ENCODE data around the gene PLXNC1. TPM values are rescaled to one million over a fixed set of nuclear protein-coding genes. Genes with fewer than 3 reads are reported as not detected.

PLXNC1 gene
- total and polyA plus RNA-seq, 2 donors (not counting 1 experiment from before 2014, with no cell fraction given): 9.7 to 33.6 TPM

DNA sequence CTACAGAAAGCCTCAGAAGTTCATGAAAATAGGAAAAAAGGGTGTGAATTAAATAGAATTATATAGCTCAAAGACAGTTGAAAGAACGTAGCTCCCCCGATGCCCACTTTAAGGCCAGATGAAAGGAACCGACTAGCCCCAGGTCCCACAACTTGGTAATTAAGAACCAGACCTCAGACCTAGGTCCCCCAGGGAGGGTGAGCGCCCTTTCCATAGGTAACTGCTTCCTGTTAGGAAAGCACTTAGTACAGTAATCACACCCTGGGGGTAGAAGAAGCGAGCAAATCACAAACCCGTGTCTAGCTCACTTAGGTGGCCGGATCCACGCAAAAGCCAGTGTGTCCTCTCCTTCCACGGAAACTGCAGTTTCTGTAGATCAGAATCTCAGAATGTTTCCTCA lies 77.1 kb downstream of the PLXNC1 start:
- H3K27me3 Mint-ChIP-seq: no peaks in the 10 kb centered on the region
- ATAC-seq (ENCODE audit: low read depth) (no peak), DNase-seq (no peak)
- H3K79me2 ChIP-seq (ENCODE audit: control insufficient read depth, insufficient read depth, low read length): peaks cover 7% of the 10 kb centered on the region
- no peaks in the 10 kb centered on the region for H4K20me1 ChIP-seq (ENCODE audit: control insufficient read depth, insufficient read depth, low read length, poor library complexity, severe bottlenecking)
- H3K9me3 ChIP-seq (ENCODE audit: control extremely low read depth in 1 of 3, control insufficient read depth in 2 of 3, insufficient read depth in 1 of 3, low read length in 2 of 3): no peaks in the 10 kb centered on the region
- H2AFZ ChIP-seq (ENCODE audit: insufficient read depth, low read depth, low read length, poor library complexity, severe bottlenecking): no peak overlapping the region
- no peak overlapping the region for H3K9ac ChIP-seq (ENCODE audit: low read length)
- H3K4me3 Mint-ChIP-seq: no peak overlapping the region
- no peak overlapping the region for H3K27ac Mint-ChIP-seq
- H3K4me1 Mint-ChIP-seq: peaks cover 49% of the 10 kb centered on the region
- ChIA-PET POLR2A (no interaction called here), CTCF (interaction anchor here (1.4 kb wide), 1 partner anchor 14 kb away, joined by 6 read pairs; no protein-coding TSS in a partner anchor)
- H3K36me3 ChIP-seq (replicated peaks in 1 of 2; ENCODE audit: control extremely low read depth in 1 of 2, control insufficient read depth in 1 of 2, extremely low read depth in 1 of 2, insufficient read depth in 2 of 2, low read length in 1 of 2): peaks cover 4 to 45% of the 10 kb centered on the region in 2 experiments
- H3K4me2 ChIP-seq (replicated peaks; ENCODE audit: low read depth, low read length, poor library complexity, severe bottlenecking): no peak overlapping the region
- no peak for TF ChIP-seq EZH2 (IDR thresholded peaks at IDR 0.05; ENCODE audit: borderline replicate concordance, insufficient read depth, low read depth, low read length, poor library complexity, severe bottlenecking)
- TF ChIP-seq, protein P1, sequence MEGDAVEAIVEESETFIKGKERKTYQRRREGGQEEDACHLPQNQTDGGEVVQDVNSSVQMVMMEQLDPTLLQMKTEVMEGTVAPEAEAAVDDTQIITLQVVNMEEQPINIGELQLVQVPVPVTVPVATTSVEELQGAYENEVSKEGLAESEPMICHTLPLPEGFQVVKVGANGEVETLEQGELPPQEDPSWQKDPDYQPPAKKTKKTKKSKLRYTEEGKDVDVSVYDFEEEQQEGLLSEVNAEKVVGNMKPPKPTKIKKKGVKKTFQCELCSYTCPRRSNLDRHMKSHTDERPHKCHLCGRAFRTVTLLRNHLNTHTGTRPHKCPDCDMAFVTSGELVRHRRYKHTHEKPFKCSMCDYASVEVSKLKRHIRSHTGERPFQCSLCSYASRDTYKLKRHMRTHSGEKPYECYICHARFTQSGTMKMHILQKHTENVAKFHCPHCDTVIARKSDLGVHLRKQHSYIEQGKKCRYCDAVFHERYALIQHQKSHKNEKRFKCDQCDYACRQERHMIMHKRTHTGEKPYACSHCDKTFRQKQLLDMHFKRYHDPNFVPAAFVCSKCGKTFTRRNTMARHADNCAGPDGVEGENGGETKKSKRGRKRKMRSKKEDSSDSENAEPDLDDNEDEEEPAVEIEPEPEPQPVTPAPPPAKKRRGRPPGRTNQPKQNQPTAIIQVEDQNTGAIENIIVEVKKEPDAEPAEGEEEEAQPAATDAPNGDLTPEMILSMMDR (IDR thresholded peaks at IDR 0.05): no peak
- H3K4me1 ChIP-seq (ENCODE audit: control insufficient read depth in 2 of 2, insufficient read depth in 2 of 2, low read length in 2 of 2): peaks cover 30% of the 10 kb centered on the region in 2 donors
- WGBS (ENCODE audit: insufficient coverage): 92% methylated on average over 9 of the region's 9 CpGs
- intact Hi-C loops (cut with micrococcal nuclease): no loop called here
- H3K9me3 Mint-ChIP-seq (ENCODE audit: insufficient read depth): no peaks in the 10 kb centered on the region
- H3K4me3 ChIP-seq (ENCODE audit: control extremely low read depth in 1 of 5, extremely low read depth in 1 of 5, insufficient read depth in 1 of 5, low read depth in 2 of 5, low read length in 4 of 5): no peak overlapping the region
- H3K27ac ChIP-seq (ENCODE audit: low read length in 2 of 2): no peak overlapping the region
- no peaks in the 10 kb centered on the region for H3K27me3 ChIP-seq (replicated peaks in 1 of 4; ENCODE audit: control extremely low read depth in 1 of 4, control insufficient read depth in 3 of 4, insufficient read depth in 4 of 4, low read length in 3 of 4)

- H3K27ac Mint-ChIP-seq: no peak overlapping the region
- no peaks in the 10 kb centered on the region for H3K27me3 ChIP-seq (replicated peaks in 1 of 4; ENCODE audit: control extremely low read depth in 1 of 4, control insufficient read depth in 3 of 4, insufficient read depth in 4 of 4, low read length in 3 of 4)
- no peak overlapping the region for H3K27ac ChIP-seq (ENCODE audit: low read length in 2 of 2)
- CTCF ChIA-PET: interaction anchor here (1.4 kb wide), 1 partner anchor 15 kb away, joined by 6 read pairs; no protein-coding TSS in a partner anchor
- no peaks in the 10 kb centered on the region for H4K20me1 ChIP-seq (ENCODE audit: control insufficient read depth, insufficient read depth, low read length, poor library complexity, severe bottlenecking)
- H3K36me3 ChIP-seq (replicated peaks in 1 of 2; ENCODE audit: control extremely low read depth in 1 of 2, control insufficient read depth in 1 of 2, extremely low read depth in 1 of 2, insufficient read depth in 2 of 2, low read length in 1 of 2): peaks cover 4 to 40% of the 10 kb centered on the region in 2 experiments
- H2AFZ ChIP-seq (ENCODE audit: insufficient read depth, low read depth, low read length, poor library complexity, severe bottlenecking): no peak overlapping the region
- WGBS (ENCODE audit: insufficient coverage): 92% methylated on average over 2 of the region's 5 CpGs
- H3K4me3 ChIP-seq (ENCODE audit: control extremely low read depth in 1 of 5, extremely low read depth in 1 of 5, insufficient read depth in 1 of 5, low read depth in 2 of 5, low read length in 4 of 5): no peak overlapping the region
- H3K4me1 ChIP-seq (ENCODE audit: control insufficient read depth in 2 of 2, insufficient read depth in 2 of 2, low read length in 2 of 2): peaks cover 30% of the 10 kb centered on the region in 2 donors
- POLR2A ChIA-PET: no interaction called here
- peaks cover 49% of the 10 kb centered on the region for H3K4me1 Mint-ChIP-seq
- H3K4me3 Mint-ChIP-seq: no peak overlapping the region
- H3K79me2 ChIP-seq (ENCODE audit: control insufficient read depth, insufficient read depth, low read length): peaks cover 4% of the 10 kb centered on the region
- no peak for DNase-seq
- no peak overlapping the region for H3K4me2 ChIP-seq (replicated peaks; ENCODE audit: low read depth, low read length, poor library complexity, severe bottlenecking)
- H3K9me3 Mint-ChIP-seq (ENCODE audit: insufficient read depth): no peaks in the 10 kb centered on the region
- H3K27me3 Mint-ChIP-seq: no peaks in the 10 kb centered on the region
- no peak for ATAC-seq (ENCODE audit: low read depth)
- H3K9ac ChIP-seq (ENCODE audit: low read length): no peak overlapping the region
- TF ChIP-seq EZH2 (IDR thresholded peaks at IDR 0.05; ENCODE audit: borderline replicate concordance, insufficient read depth, low read depth, low read length, poor library complexity, severe bottlenecking): no peak
- TF ChIP-seq, protein P1 (IDR thresholded peaks at IDR 0.05): no peak
- no peaks in the 10 kb centered on the region for H3K9me3 ChIP-seq (ENCODE audit: control extremely low read depth in 1 of 3, control insufficient read depth in 2 of 3, insufficient read depth in 1 of 3, low read length in 2 of 3)
- intact Hi-C loops (cut with micrococcal nuclease): no loop called here
These were observed 77.7 kb downstream of the PLXNC1 start for GRCh38 chr12:94225947-94226630.

All from B cell (primary cell).